Measurements from ENCODE around the gene RAMP1.
"Not testable (repeated sequence)": the region's sequence is repeated elsewhere in the genome, so short reads cannot be mapped to it uniquely, and the experiment has no call there.

Gene RAMP1

GRCh38 chr2:237859533-237860272 is at the start of gene RAMP1:
Gene RAMP1, plus strand, starts transcription at chr2:237859623. Its CDS starts 53 bp downstream, at chr2:237859676.
- no peak for DNase-seq

- no peak for DNase-seq
These were observed 43.8 kb upstream of the RAMP1 start for GRCh38 chr2:237815637-237816036.

GRCh38 chr2:237816531-237816930 is 42.9 kb upstream of the RAMP1 start:
- no peak for DNase-seq

- no peak for DNase-seq
These were observed 41.4 kb upstream of the RAMP1 start for GRCh38 chr2:237818066-237818473.

- no peak for DNase-seq
These were observed 40.2 kb upstream of the RAMP1 start for GRCh38 chr2:237819231-237819630.

- no peak for DNase-seq
These were observed 39.0 kb upstream of the RAMP1 start for GRCh38 chr2:237820421-237820820.

GRCh38 chr2:237823544-237823943 is 35.9 kb upstream of the RAMP1 start:
- no peak for DNase-seq

GRCh38 chr2:237824085-237824484 is 35.3 kb upstream of the RAMP1 start:
- no peak for DNase-seq

GRCh38 chr2:237827421-237827987 is 31.9 kb upstream of the RAMP1 start:
- no peak for DNase-seq

- no peak for DNase-seq
These were observed 28.9 kb upstream of the RAMP1 start for GRCh38 chr2:237830522-237830921.

GRCh38 chr2:237833546-237833945 is 25.9 kb upstream of the RAMP1 start:
- DNase-seq: no peak

- no peak for DNase-seq
These were observed 24.1 kb upstream of the RAMP1 start for GRCh38 chr2:237835372-237835771.

GRCh38 chr2:237841051-237841450 is 18.4 kb upstream of the RAMP1 start:
- DNase-seq: no peak

GRCh38 chr2:237848940-237849339 is 10.5 kb upstream of the RAMP1 start:
- not testable (repeated sequence) for DNase-seq

- no peak for DNase-seq
These were observed 5.1 kb upstream of the RAMP1 start for GRCh38 chr2:237854295-237854694.

- no peak for DNase-seq
These were observed 1.6 kb upstream of the RAMP1 start for GRCh38 chr2:237857791-237858190.

- no peak for DNase-seq
These were observed 935 bp upstream of the RAMP1 start for GRCh38 chr2:237858294-237859081.

- no peak for DNase-seq
These were observed 365 bp upstream of the RAMP1 start for GRCh38 chr2:237859082-237859433.

- DNase-seq: no peak
These were observed 981 bp downstream of the RAMP1 start for GRCh38 chr2:237860273-237860935.

GRCh38 chr2:237861875-237862527 is 2.6 kb downstream of the RAMP1 start:
- no peak for DNase-seq

- DNase-seq: no peak
These were observed 3.1 kb downstream of the RAMP1 start for GRCh38 chr2:237862528-237862895.

- DNase-seq: no peak
These were observed 3.7 kb downstream of the RAMP1 start for GRCh38 chr2:237863102-237863511.
